Breast epithelium (tissue), 3 donors: ENCODE measurements around the gene RCHY1.
"Not testable (repeated sequence)": the region's sequence is repeated elsewhere in the genome, so short reads cannot be mapped to it uniquely, and the experiment has no call there.

Experiments
- POLR2A ChIP-seq: fragments of 450-650 bp; IDR thresholded peaks from one replicate; pipeline ENCODE4 v1.6.1; 2016; ENCODE audit warnings: antibody characterized with exemption, mild to moderate bottlenecking, moderate library complexity
- TF ChIP-seq, protein P1 (sequence below), 3 donors: fragments of 450-650 bp; IDR thresholded peaks; one replicate each; pipeline ENCODE4 v1.5.1; 2016 to 2017; ENCODE audit warnings: antibody characterized with exemption in 3 of 3, mild to moderate bottlenecking in 3 of 3, moderate library complexity in 3 of 3

DNA sequence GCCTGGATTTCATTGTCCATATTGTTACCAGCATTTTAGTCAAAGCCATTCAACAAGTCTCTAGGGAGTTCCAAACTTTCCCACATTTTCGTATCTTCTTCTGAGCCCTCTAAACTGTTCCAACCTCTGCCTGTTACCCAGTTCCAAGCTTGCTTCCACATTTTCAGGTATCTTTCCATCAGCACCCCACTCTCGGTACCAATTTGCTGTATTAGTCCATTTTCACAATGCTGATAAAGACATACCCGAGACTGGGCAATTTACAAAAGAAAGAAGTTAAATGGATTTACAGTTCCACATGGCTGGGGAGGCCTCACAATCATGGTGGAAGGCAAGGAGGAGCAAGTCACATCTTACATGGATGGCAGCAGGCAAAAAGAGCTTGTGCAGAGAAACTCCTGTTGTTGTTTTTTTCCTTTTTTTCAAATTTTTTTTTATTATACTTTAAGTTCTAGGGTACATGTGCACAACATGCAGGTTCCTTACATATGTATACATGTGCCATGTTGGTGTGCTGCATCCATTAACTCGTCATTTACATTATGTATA lies 19.2 kb upstream of the RCHY1 start:
- TF ChIP-seq POLR2A: not testable (repeated sequence)
- TF ChIP-seq, protein P1, sequence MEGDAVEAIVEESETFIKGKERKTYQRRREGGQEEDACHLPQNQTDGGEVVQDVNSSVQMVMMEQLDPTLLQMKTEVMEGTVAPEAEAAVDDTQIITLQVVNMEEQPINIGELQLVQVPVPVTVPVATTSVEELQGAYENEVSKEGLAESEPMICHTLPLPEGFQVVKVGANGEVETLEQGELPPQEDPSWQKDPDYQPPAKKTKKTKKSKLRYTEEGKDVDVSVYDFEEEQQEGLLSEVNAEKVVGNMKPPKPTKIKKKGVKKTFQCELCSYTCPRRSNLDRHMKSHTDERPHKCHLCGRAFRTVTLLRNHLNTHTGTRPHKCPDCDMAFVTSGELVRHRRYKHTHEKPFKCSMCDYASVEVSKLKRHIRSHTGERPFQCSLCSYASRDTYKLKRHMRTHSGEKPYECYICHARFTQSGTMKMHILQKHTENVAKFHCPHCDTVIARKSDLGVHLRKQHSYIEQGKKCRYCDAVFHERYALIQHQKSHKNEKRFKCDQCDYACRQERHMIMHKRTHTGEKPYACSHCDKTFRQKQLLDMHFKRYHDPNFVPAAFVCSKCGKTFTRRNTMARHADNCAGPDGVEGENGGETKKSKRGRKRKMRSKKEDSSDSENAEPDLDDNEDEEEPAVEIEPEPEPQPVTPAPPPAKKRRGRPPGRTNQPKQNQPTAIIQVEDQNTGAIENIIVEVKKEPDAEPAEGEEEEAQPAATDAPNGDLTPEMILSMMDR (IDR thresholded peaks at IDR 0.05): not testable (repeated sequence)
